Liver (tissue), 3 donors: ENCODE results near the gene FITM2.

Source experiments
- CTCF ChIP-seq: fragments of 150-350 bp; IDR thresholded peaks from 2 replicates; pipeline ENCODE4 v1.5.1; 2017; ENCODE audit warnings: improper control_type of control experiment, low read depth, low read length; ENCODE audit not compliant: missing input control
- HNF4A ChIP-seq, 2 donors: conservative IDR thresholded peaks; 2 replicates each; pipeline ENCODE4 v1.6.1; 2016; ENCODE audit warnings: antibody characterized with exemption in 2 of 2, mild to moderate bottlenecking in 2 of 2
- JUND ChIP-seq, 2 donors: IDR thresholded peaks; 2 replicates each; pipeline ENCODE4 v1.6.1; 2016; ENCODE audit warnings: antibody characterized with exemption in 2 of 2
- RAD21 ChIP-seq, 2 donors: IDR thresholded peaks; 2 replicates each; pipeline ENCODE4 v1.6.1; 2016; ENCODE audit warnings: antibody characterized with exemption in 2 of 2, mild to moderate bottlenecking in 2 of 2
- donor health status: healthy.
- donor health status: healthy.

- TF ChIP-seq RAD21 (IDR thresholded peaks at IDR 0.05) (no peak), CTCF (no peak), HNF4A (conservative IDR thresholded peaks at IDR 0.05) (no peak), JUND (IDR thresholded peaks at IDR 0.05) (no peak)
Measured at GRCh38 chr20:44280387-44280786, 30.6 kb downstream of the FITM2 start.
